ENCODE data around the gene RBAK.

RBAK gene

GRCh38 chr7:4999369-4999950 is 46.2 kb upstream of the RBAK start:
- no peaks in the 10 kb centered on the region for H3K9me3 ChIP-seq (ENCODE audit: insufficient read depth, low read depth, low read length)
- no peak overlapping the region for H4K8ac ChIP-seq (ENCODE audit: low read depth, low read length)
- H3K27ac ChIP-seq (ENCODE audit: low read depth, low read length), result no peak overlapping the region
- no peak overlapping the region for H2BK120ac ChIP-seq (ENCODE audit: insufficient read depth, low read length, poor library complexity)
- no peak overlapping the region for H3K9ac ChIP-seq (ENCODE audit: low read length)
- no peaks in the 10 kb centered on the region for H3K79me2 ChIP-seq (ENCODE audit: control insufficient read depth, insufficient read depth, low read length, poor library complexity)
- no peak overlapping the region for H3K14ac ChIP-seq (ENCODE audit: low read length)
- H4K91ac ChIP-seq (ENCODE audit: low read depth, low read length), result no peak overlapping the region
- no peaks in the 10 kb centered on the region for H3K79me1 ChIP-seq (ENCODE audit: low read length)
- H2AK5ac ChIP-seq (ENCODE audit: low read length), result no peak overlapping the region
- H3K23ac ChIP-seq (ENCODE audit: low read length), result no peak overlapping the region
- H2AFZ ChIP-seq (ENCODE audit: insufficient read depth, low read length, poor library complexity), result no peak overlapping the region
- peaks cover 37 to 38% of the 10 kb centered on the region in 2 experiments for H3K36me3 ChIP-seq (ENCODE audit: control insufficient read depth in 1 of 2, insufficient read depth in 2 of 2, low read length in 2 of 2)
- H3K18ac ChIP-seq (ENCODE audit: low read length), result no peak overlapping the region
- no peak overlapping the region for H2BK12ac ChIP-seq (ENCODE audit: low read length)
- H3K4ac ChIP-seq (ENCODE audit: low read depth, low read length), result no peak overlapping the region
- H3K4me1 ChIP-seq (ENCODE audit: control insufficient read depth in 1 of 2, insufficient read depth in 2 of 2, low read length in 2 of 2), result no peaks in the 10 kb centered on the region
- no peak for DNase-seq
- no peak overlapping the region for H2BK5ac ChIP-seq (ENCODE audit: low read depth, low read length, poor library complexity)
- H3K4me3 ChIP-seq (ENCODE audit: low read depth, low read length), result no peak overlapping the region
- no peaks in the 10 kb centered on the region for H3K27me3 ChIP-seq (ENCODE audit: insufficient read depth, low read length)
- no peak overlapping the region for H3K4me2 ChIP-seq (ENCODE audit: low read length)
- WGBS (ENCODE audit: extremely low coverage, insufficient coverage, insufficient read length), result no CpG with 5 or more reads among the region's 5 CpGs
- no peak overlapping the region for H4K12ac ChIP-seq (ENCODE audit: low read depth, low read length)

DNA sequence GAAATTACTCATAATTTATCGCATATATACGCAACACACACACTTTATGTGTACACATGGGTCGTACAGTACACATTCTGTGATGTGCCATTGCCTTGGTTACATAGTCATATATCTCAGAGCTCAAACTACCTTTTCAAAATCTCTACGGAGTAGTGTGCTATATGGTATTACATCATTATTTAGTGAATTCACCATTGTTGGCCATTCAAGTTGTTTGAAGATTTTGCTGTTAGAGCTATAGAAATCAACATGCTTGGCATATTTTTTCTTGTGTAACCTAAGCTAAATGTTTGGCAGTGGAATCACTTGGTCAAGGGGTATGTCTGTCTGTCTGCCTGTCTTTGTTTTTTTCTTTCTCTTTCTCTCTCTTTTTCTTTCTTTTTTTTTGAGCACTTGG is 44.7 kb upstream of the RBAK start:
- H3K36me3 ChIP-seq (ENCODE audit: control insufficient read depth in 1 of 2, insufficient read depth in 2 of 2, low read length in 2 of 2), result peaks cover 23 to 24% of the 10 kb centered on the region in 2 experiments
- no peaks in the 10 kb centered on the region for H3K27me3 ChIP-seq (ENCODE audit: insufficient read depth, low read length)
- H3K4me2 ChIP-seq (ENCODE audit: low read length), result no peak overlapping the region
- H2AK5ac ChIP-seq (ENCODE audit: low read length), result no peak overlapping the region
- H4K91ac ChIP-seq (ENCODE audit: low read depth, low read length), result no peak overlapping the region
- H3K4ac ChIP-seq (ENCODE audit: low read depth, low read length), result no peak overlapping the region
- H3K27ac ChIP-seq (ENCODE audit: low read depth, low read length), result no peak overlapping the region
- H2AFZ ChIP-seq (ENCODE audit: insufficient read depth, low read length, poor library complexity), result no peak overlapping the region
- no peak overlapping the region for H4K8ac ChIP-seq (ENCODE audit: low read depth, low read length)
- no peak overlapping the region for H3K4me3 ChIP-seq (ENCODE audit: low read depth, low read length)
- no peak overlapping the region for H2BK5ac ChIP-seq (ENCODE audit: low read depth, low read length, poor library complexity)
- WGBS (ENCODE audit: extremely low coverage, insufficient coverage, insufficient read length), result no CpG with 5 or more reads among the region's 4 CpGs
- no peaks in the 10 kb centered on the region for H3K9me3 ChIP-seq (ENCODE audit: insufficient read depth, low read depth, low read length)
- H3K18ac ChIP-seq (ENCODE audit: low read length), result no peak overlapping the region
- H3K4me1 ChIP-seq (ENCODE audit: control insufficient read depth in 1 of 2, insufficient read depth in 2 of 2, low read length in 2 of 2), result no peaks in the 10 kb centered on the region
- H3K79me2 ChIP-seq (ENCODE audit: control insufficient read depth, insufficient read depth, low read length, poor library complexity), result no peaks in the 10 kb centered on the region
- H3K23ac ChIP-seq (ENCODE audit: low read length), result no peak overlapping the region
- H3K14ac ChIP-seq (ENCODE audit: low read length), result no peak overlapping the region
- H2BK12ac ChIP-seq (ENCODE audit: low read length), result no peak overlapping the region
- no peak overlapping the region for H2BK120ac ChIP-seq (ENCODE audit: insufficient read depth, low read length, poor library complexity)
- no peak overlapping the region for H4K12ac ChIP-seq (ENCODE audit: low read depth, low read length)
- H3K79me1 ChIP-seq (ENCODE audit: low read length), result no peaks in the 10 kb centered on the region
- H3K9ac ChIP-seq (ENCODE audit: low read length), result no peak overlapping the region
- peak in 1 of 2 donors; percentile 73 for DNase-seq

DNA sequence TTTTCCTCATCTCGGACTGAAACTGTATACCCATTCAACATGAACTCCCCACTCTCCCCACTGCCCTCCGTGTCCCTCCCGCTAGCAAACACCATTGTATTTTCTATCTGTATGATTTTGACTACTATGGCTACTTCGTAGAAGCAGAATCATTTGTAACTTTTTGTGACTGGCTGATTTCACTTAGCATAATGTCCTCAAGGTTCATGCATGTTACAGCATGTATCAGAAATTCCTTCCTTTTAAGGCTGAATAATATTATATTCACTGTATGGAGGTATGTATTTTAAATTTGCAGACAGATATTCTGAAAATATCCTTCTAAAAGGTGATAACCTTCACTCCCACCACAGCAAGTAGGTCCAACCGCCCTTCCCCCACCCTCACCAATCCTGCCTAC is 43.7 kb upstream of the RBAK start:
- no peak overlapping the region for H3K14ac ChIP-seq (ENCODE audit: low read length)
- H3K36me3 ChIP-seq (ENCODE audit: control insufficient read depth in 1 of 2, insufficient read depth in 2 of 2, low read length in 2 of 2), result peaks cover 15% of the 10 kb centered on the region in 2 experiments
- no peak overlapping the region for H3K23ac ChIP-seq (ENCODE audit: low read length)
- H4K91ac ChIP-seq (ENCODE audit: low read depth, low read length), result no peak overlapping the region
- no peak overlapping the region for H2BK5ac ChIP-seq (ENCODE audit: low read depth, low read length, poor library complexity)
- H3K4me3 ChIP-seq (ENCODE audit: low read depth, low read length), result no peak overlapping the region
- H3K27me3 ChIP-seq (ENCODE audit: insufficient read depth, low read length), result no peaks in the 10 kb centered on the region
- no peaks in the 10 kb centered on the region for H3K79me1 ChIP-seq (ENCODE audit: low read length)
- H3K4ac ChIP-seq (ENCODE audit: low read depth, low read length), result no peak overlapping the region
- H2AK5ac ChIP-seq (ENCODE audit: low read length), result no peak overlapping the region
- no peaks in the 10 kb centered on the region for H3K79me2 ChIP-seq (ENCODE audit: control insufficient read depth, insufficient read depth, low read length, poor library complexity)
- no peak overlapping the region for H2BK120ac ChIP-seq (ENCODE audit: insufficient read depth, low read length, poor library complexity)
- WGBS (ENCODE audit: extremely low coverage, insufficient coverage, insufficient read length), result no CpG with 5 or more reads among the region's 5 CpGs
- H4K12ac ChIP-seq (ENCODE audit: low read depth, low read length), result no peak overlapping the region
- no peak overlapping the region for H2AFZ ChIP-seq (ENCODE audit: insufficient read depth, low read length, poor library complexity)
- no peak overlapping the region for H3K4me2 ChIP-seq (ENCODE audit: low read length)
- no peak overlapping the region for H2BK12ac ChIP-seq (ENCODE audit: low read length)
- H4K8ac ChIP-seq (ENCODE audit: low read depth, low read length), result no peak overlapping the region
- H3K9ac ChIP-seq (ENCODE audit: low read length), result no peak overlapping the region
- DNase-seq, result no peak
- no peaks in the 10 kb centered on the region for H3K4me1 ChIP-seq (ENCODE audit: control insufficient read depth in 1 of 2, insufficient read depth in 2 of 2, low read length in 2 of 2)
- H3K9me3 ChIP-seq (ENCODE audit: insufficient read depth, low read depth, low read length), result no peaks in the 10 kb centered on the region
- H3K27ac ChIP-seq (ENCODE audit: low read depth, low read length), result no peak overlapping the region
- no peak overlapping the region for H3K18ac ChIP-seq (ENCODE audit: low read length)

DNA sequence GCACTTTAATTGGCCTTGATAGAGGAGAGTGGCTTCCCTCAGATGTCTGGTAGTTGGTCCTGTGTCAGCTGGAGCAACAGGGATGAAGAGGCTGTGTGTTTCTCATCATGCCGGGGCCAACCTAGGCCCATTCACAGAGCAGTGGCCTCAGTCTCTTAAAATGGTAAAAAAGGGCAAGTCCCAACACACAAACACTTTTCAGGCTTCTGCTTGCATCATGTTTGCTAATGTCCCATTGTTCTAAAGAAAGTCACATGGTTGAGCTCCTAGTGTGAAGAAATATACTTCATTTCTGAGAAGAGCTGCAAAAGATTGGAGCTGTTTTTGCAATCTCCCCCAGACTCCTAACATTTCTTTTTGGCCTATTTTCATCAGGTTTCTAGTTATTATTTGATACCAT is 40.6 kb upstream of the RBAK start:
- Histone ChIP-seq H3K9ac (ENCODE audit: low read length) (no peak overlapping the region), H3K4me2 (ENCODE audit: low read length) (no peak overlapping the region), H2BK12ac (ENCODE audit: low read length) (no peak overlapping the region), H3K36me3 (ENCODE audit: control insufficient read depth in 1 of 2, insufficient read depth in 2 of 2, low read length in 2 of 2) (peaks cover 1 to 4% of the 10 kb centered on the region in 2 experiments), H2BK120ac (ENCODE audit: insufficient read depth, low read length, poor library complexity) (no peak overlapping the region), H3K27ac (ENCODE audit: low read depth, low read length) (no peak overlapping the region), H2BK5ac (ENCODE audit: low read depth, low read length, poor library complexity) (no peak overlapping the region), H3K23ac (ENCODE audit: low read length) (no peak overlapping the region), H2AFZ (ENCODE audit: insufficient read depth, low read length, poor library complexity) (no peak overlapping the region), H3K79me2 (ENCODE audit: control insufficient read depth, insufficient read depth, low read length, poor library complexity) (no peaks in the 10 kb centered on the region), H3K9me3 (ENCODE audit: insufficient read depth, low read depth, low read length) (no peaks in the 10 kb centered on the region), H3K14ac (ENCODE audit: low read length) (no peak overlapping the region), H3K4me1 (ENCODE audit: control insufficient read depth in 1 of 2, insufficient read depth in 2 of 2, low read length in 2 of 2) (no peaks in the 10 kb centered on the region), H3K18ac (ENCODE audit: low read length) (no peak overlapping the region), H4K8ac (ENCODE audit: low read depth, low read length) (no peak overlapping the region), H4K91ac (ENCODE audit: low read depth, low read length) (no peak overlapping the region), H4K12ac (ENCODE audit: low read depth, low read length) (no peak overlapping the region), H3K27me3 (ENCODE audit: insufficient read depth, low read length) (no peaks in the 10 kb centered on the region), H3K79me1 (ENCODE audit: low read length) (no peaks in the 10 kb centered on the region), H3K4ac (ENCODE audit: low read depth, low read length) (no peak overlapping the region), H2AK5ac (ENCODE audit: low read length) (no peak overlapping the region), H3K4me3 (ENCODE audit: low read depth, low read length) (no peak overlapping the region)
- no CpG with 5 or more reads among the region's 1 CpG for WGBS (ENCODE audit: extremely low coverage, insufficient coverage, insufficient read length)
- no peak for DNase-seq
